ENCODE measurements around the gene FGFBP3. TPM values are rescaled to one million over a fixed set of nuclear protein-coding genes. Genes with fewer than 3 reads are reported as not detected.

FGFBP3 gene
- total and polyA plus RNA-seq, 2 of the 13 experiments (the other 11 are each of a cell fraction or from before 2014, with no cell fraction given), result 0.50 to 2.0 TPM

DNA sequence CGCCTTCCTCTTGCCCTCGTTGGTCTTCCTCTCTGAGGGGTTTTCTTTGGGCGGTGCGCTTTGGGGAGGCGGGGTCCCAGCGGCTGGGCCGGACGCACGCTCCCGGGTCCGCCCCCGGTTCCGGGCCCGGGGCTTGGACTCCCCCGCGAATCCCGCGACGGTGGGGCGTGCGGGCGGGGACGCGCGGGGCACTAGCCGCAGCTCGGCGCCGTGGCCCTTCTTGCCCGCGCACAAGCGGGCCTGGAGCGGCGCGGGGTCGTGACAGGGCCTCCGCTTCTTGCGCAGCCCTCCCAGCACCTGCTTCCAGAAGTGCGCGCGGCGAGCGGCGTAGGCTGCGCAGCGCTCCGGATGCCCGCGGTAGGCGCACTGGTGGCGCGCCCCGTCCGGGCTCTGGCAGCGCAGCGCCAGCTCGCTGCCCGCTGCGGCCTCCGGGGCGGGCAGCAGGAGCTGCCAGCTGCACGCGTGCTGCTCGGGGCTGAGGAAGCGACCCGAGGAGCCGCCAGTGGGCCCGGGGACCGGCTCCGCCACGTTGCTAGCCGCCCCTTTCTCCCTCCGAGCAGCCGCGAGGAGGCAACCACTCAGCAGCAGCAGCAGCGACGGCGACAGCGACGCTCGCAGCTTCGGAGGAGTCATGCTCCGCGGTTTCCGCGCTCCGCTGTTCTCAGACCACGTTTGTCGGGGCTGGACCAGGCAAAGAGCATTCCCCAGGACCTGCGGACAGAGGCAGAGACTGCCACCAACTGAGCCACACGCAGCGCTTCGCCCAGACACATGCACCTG, 759 bp downstream of the FGFBP3 start (continued):
- TF ChIP-seq, protein P1, sequence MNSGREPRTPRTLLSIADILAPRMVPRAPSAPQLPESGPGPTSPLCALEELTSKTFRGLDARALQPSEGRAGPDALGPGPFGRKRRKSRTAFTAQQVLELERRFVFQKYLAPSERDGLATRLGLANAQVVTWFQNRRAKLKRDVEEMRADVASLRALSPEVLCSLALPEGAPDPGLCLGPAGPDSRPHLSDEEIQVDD (CRISPR knock-in tag; IDR thresholded peaks at IDR 0.05; ENCODE audit: borderline replicate concordance), result peak; percentile 60; the same call in 1 of the 2 replicates
- TF ChIP-seq HMG20A (CRISPR knock-in tag; IDR thresholded peaks at IDR 0.05; ENCODE audit: borderline replicate concordance) (0 out of 2 replicates have a peak, but pooled peaks have one; percentile 8), ZNF510 (CRISPR knock-in tag; IDR thresholded peaks at IDR 0.05; ENCODE audit: low read depth) (0 out of 2 replicates have a peak, but pooled peaks have one; percentile 45), TOE1 (CRISPR knock-in tag; IDR thresholded peaks at IDR 0.05) (peak; percentile 74; the same call in 1 of the 2 replicates), MXD4 (CRISPR knock-in tag; IDR thresholded peaks at IDR 0.05) (peak; percentile 79; the same call in 1 of the 2 replicates), ZNF354B (CRISPR knock-in tag; IDR thresholded peaks at IDR 0.05) (peak; percentile 43; the same call in 1 of the 2 replicates), ZFP1 (CRISPR knock-in tag; IDR thresholded peaks at IDR 0.05) (peak; percentile 71; the same call in 1 of the 2 replicates), ZNF549 (CRISPR knock-in tag; IDR thresholded peaks at IDR 0.05) (no peak; the same call in 1 of the 2 replicates), HOXD1 (CRISPR knock-in tag; IDR thresholded peaks at IDR 0.05) (peak; percentile 12; the same call in 1 of the 2 replicates), RARA (CRISPR knock-in tag; IDR thresholded peaks at IDR 0.05) (peak; percentile 37; the same call in 1 of the 2 replicates), TCF7 (IDR thresholded peaks at IDR 0.05; ENCODE audit: low read depth) (no peak), HNF4A (CRISPR knock-in tag; IDR thresholded peaks at IDR 0.05) (peak; percentile 22; the same call in 1 of the 2 replicates), ZNF205 (CRISPR knock-in tag; IDR thresholded peaks at IDR 0.05) (peak; percentile 77), ZNF605 (CRISPR knock-in tag; IDR thresholded peaks at IDR 0.05) (peak; percentile 80; the same call in 1 of the 2 replicates), ZNF264 (CRISPR knock-in tag; IDR thresholded peaks at IDR 0.05) (peak; percentile 72), ZNF430 (CRISPR knock-in tag; IDR thresholded peaks at IDR 0.05) (peak; percentile 76; the same call in 1 of the 2 replicates), ZNF552 (CRISPR knock-in tag; IDR thresholded peaks at IDR 0.05; ENCODE audit: borderline replicate concordance) (0 out of 2 replicates have a peak, but pooled peaks have one; percentile 86)
- TF ChIP-seq, protein P2, sequence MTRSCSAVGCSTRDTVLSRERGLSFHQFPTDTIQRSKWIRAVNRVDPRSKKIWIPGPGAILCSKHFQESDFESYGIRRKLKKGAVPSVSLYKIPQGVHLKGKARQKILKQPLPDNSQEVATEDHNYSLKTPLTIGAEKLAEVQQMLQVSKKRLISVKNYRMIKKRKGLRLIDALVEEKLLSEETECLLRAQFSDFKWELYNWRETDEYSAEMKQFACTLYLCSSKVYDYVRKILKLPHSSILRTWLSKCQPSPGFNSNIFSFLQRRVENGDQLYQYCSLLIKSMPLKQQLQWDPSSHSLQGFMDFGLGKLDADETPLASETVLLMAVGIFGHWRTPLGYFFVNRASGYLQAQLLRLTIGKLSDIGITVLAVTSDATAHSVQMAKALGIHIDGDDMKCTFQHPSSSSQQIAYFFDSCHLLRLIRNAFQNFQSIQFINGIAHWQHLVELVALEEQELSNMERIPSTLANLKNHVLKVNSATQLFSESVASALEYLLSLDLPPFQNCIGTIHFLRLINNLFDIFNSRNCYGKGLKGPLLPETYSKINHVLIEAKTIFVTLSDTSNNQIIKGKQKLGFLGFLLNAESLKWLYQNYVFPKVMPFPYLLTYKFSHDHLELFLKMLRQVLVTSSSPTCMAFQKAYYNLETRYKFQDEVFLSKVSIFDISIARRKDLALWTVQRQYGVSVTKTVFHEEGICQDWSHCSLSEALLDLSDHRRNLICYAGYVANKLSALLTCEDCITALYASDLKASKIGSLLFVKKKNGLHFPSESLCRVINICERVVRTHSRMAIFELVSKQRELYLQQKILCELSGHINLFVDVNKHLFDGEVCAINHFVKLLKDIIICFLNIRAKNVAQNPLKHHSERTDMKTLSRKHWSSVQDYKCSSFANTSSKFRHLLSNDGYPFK (CRISPR knock-in tag; IDR thresholded peaks at IDR 0.05; ENCODE audit: borderline replicate concordance), result peak; percentile 74; the same call in 1 of the 2 replicates
- TF ChIP-seq, protein P3, sequence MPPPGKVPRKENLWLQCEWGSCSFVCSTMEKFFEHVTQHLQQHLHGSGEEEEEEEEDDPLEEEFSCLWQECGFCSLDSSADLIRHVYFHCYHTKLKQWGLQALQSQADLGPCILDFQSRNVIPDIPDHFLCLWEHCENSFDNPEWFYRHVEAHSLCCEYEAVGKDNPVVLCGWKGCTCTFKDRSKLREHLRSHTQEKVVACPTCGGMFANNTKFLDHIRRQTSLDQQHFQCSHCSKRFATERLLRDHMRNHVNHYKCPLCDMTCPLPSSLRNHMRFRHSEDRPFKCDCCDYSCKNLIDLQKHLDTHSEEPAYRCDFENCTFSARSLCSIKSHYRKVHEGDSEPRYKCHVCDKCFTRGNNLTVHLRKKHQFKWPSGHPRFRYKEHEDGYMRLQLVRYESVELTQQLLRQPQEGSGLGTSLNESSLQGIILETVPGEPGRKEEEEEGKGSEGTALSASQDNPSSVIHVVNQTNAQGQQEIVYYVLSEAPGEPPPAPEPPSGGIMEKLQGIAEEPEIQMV (CRISPR knock-in tag; IDR thresholded peaks at IDR 0.05; ENCODE audit: low read depth), result peak; percentile 73; the same call in 1 of the 2 replicates
- TF ChIP-seq, protein P4, sequence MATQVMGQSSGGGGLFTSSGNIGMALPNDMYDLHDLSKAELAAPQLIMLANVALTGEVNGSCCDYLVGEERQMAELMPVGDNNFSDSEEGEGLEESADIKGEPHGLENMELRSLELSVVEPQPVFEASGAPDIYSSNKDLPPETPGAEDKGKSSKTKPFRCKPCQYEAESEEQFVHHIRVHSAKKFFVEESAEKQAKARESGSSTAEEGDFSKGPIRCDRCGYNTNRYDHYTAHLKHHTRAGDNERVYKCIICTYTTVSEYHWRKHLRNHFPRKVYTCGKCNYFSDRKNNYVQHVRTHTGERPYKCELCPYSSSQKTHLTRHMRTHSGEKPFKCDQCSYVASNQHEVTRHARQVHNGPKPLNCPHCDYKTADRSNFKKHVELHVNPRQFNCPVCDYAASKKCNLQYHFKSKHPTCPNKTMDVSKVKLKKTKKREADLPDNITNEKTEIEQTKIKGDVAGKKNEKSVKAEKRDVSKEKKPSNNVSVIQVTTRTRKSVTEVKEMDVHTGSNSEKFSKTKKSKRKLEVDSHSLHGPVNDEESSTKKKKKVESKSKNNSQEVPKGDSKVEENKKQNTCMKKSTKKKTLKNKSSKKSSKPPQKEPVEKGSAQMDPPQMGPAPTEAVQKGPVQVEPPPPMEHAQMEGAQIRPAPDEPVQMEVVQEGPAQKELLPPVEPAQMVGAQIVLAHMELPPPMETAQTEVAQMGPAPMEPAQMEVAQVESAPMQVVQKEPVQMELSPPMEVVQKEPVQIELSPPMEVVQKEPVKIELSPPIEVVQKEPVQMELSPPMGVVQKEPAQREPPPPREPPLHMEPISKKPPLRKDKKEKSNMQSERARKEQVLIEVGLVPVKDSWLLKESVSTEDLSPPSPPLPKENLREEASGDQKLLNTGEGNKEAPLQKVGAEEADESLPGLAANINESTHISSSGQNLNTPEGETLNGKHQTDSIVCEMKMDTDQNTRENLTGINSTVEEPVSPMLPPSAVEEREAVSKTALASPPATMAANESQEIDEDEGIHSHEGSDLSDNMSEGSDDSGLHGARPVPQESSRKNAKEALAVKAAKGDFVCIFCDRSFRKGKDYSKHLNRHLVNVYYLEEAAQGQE (IDR thresholded peaks at IDR 0.05; ENCODE audit: borderline replicate concordance in 1 of 2, low read depth in 1 of 2, low read length in 2 of 2), result 0 out of 4 replicates have a peak, but pooled peaks of 1 of the 2 experiments have one; percentile 13

Measured in HepG2 (cell line).